ENCODE measurements around the gene TLE4.

Gene TLE4

GRCh38 chr9:79682076-79682736 is 110.4 kb downstream of the TLE4 start:
- Histone ChIP-seq H3K27me3 (ENCODE audit: insufficient read depth, poor library complexity, severe bottlenecking) (no peaks in the 10 kb centered on the region), H3K4me3 (replicated peaks; ENCODE audit: insufficient read depth, low read length) (no peak overlapping the region), H3K27ac (replicated peaks) (no peak overlapping the region)
- no peak for TF ChIP-seq CTCF (IDR thresholded peaks at IDR 0.05; ENCODE audit: insufficient read depth, low read length)
- TF ChIP-seq SPI1 (IDR thresholded peaks at IDR 0.05; ENCODE audit: borderline replicate concordance, low read depth): no peak
- no peak for TF ChIP-seq POLR2AphosphoS5 (IDR thresholded peaks at IDR 0.05; ENCODE audit: low read depth)
- no peak for TF ChIP-seq GABPA (IDR thresholded peaks at IDR 0.05; ENCODE audit: low read depth)
- no peak for TF ChIP-seq REST (IDR thresholded peaks at IDR 0.05; ENCODE audit: insufficient replicate concordance, low read depth)
- DNase-seq (ENCODE audit: low read depth in 1 of 2, low spot score in 1 of 2): no peak

- Histone ChIP-seq H3K4me3 (replicated peaks; ENCODE audit: insufficient read depth, low read length) (no peak overlapping the region), H3K27me3 (ENCODE audit: insufficient read depth, poor library complexity, severe bottlenecking) (no peaks in the 10 kb centered on the region), H3K27ac (replicated peaks) (no peak overlapping the region)
- TF ChIP-seq CTCF (IDR thresholded peaks at IDR 0.05; ENCODE audit: insufficient read depth, low read length) (no peak), POLR2AphosphoS5 (IDR thresholded peaks at IDR 0.05; ENCODE audit: low read depth) (no peak), REST (IDR thresholded peaks at IDR 0.05; ENCODE audit: insufficient replicate concordance, low read depth) (no peak), GABPA (IDR thresholded peaks at IDR 0.05; ENCODE audit: low read depth) (no peak), SPI1 (IDR thresholded peaks at IDR 0.05; ENCODE audit: borderline replicate concordance, low read depth) (no peak)
- no peak for DNase-seq (ENCODE audit: low read depth in 1 of 2, low spot score in 1 of 2)
These were observed 112.3 kb downstream of the TLE4 start for GRCh38 chr9:79684059-79684458.

- no peak overlapping the region for H3K27ac ChIP-seq (replicated peaks)
- no peak for TF ChIP-seq GABPA (IDR thresholded peaks at IDR 0.05; ENCODE audit: low read depth)
- no peak for TF ChIP-seq SPI1 (IDR thresholded peaks at IDR 0.05; ENCODE audit: borderline replicate concordance, low read depth)
- TF ChIP-seq REST (IDR thresholded peaks at IDR 0.05; ENCODE audit: insufficient replicate concordance, low read depth): no peak
- no peak for TF ChIP-seq POLR2AphosphoS5 (IDR thresholded peaks at IDR 0.05; ENCODE audit: low read depth)
- no peak for TF ChIP-seq CTCF (IDR thresholded peaks at IDR 0.05; ENCODE audit: insufficient read depth, low read length)
- H3K4me3 ChIP-seq (replicated peaks; ENCODE audit: insufficient read depth, low read length): no peak overlapping the region
- no peak for DNase-seq (ENCODE audit: low read depth in 1 of 2, low spot score in 1 of 2)
- H3K27me3 ChIP-seq (ENCODE audit: insufficient read depth, poor library complexity, severe bottlenecking): no peaks in the 10 kb centered on the region
These were observed 113.2 kb downstream of the TLE4 start for GRCh38 chr9:79684711-79685575.

All from HL-60 (cell line).